Hematopoietic multipotent progenitor cell treated with erythropoietin and hydrocortisone succinate and interleukin-3 and kit ligand, for 4 days (in vitro differentiated cells): ENCODE measurements around the gene INSR.
A peak's percentile ranks its signal among the peaks of the same experiment; 100 is the strongest.
"Not testable (repeated sequence)": the region's sequence is repeated elsewhere in the genome, so short reads cannot be mapped to it uniquely, and the experiment has no call there.

Experiments used
- DNase-seq: peaks from one replicate; pipeline ENCODE4 v3.0.0-alpha.2; 2015

INSR gene

GRCh38 chr19:7257148-7258040, 36.8 kb downstream of the INSR start:
- peak; percentile 43 for DNase-seq

- DNase-seq: no peak
Observed at GRCh38 chr19:7255631-7256030, 38.6 kb downstream of the INSR start.

- no peak for DNase-seq
Observed at GRCh38 chr19:7255119-7255518, 39.1 kb downstream of the INSR start.

- no peak for DNase-seq
Observed at GRCh38 chr19:7254590-7254989, 39.6 kb downstream of the INSR start.

GRCh38 chr19:7252364-7252763, 41.9 kb downstream of the INSR start:
- DNase-seq: no peak

- peak; percentile 71 for DNase-seq
Observed at GRCh38 chr19:7251494-7251893, 42.7 kb downstream of the INSR start.

GRCh38 chr19:7250951-7251350, 43.3 kb downstream of the INSR start:
- DNase-seq: no peak

- DNase-seq: no peak
Observed at GRCh38 chr19:7250057-7250596, 44.1 kb downstream of the INSR start.

GRCh38 chr19:7247155-7247554, 47.1 kb downstream of the INSR start:
- no peak for DNase-seq

GRCh38 chr19:7246601-7247000, 47.6 kb downstream of the INSR start:
- no peak for DNase-seq

- no peak for DNase-seq
Observed at GRCh38 chr19:7242601-7243258, 51.5 kb downstream of the INSR start.

GRCh38 chr19:7238051-7238450, 56.2 kb downstream of the INSR start:
- DNase-seq: no peak

GRCh38 chr19:7236153-7236552, 58.1 kb downstream of the INSR start:
- DNase-seq: no peak

GRCh38 chr19:7230826-7231225, 63.4 kb downstream of the INSR start:
- DNase-seq: no peak

GRCh38 chr19:7229735-7230134, 64.5 kb downstream of the INSR start:
- DNase-seq: no peak

GRCh38 chr19:7228935-7229541, 65.2 kb downstream of the INSR start:
- no peak for DNase-seq

- no peak for DNase-seq
Observed at GRCh38 chr19:7227735-7228134, 66.5 kb downstream of the INSR start.

GRCh38 chr19:7227149-7227548, 67.1 kb downstream of the INSR start:
- DNase-seq: not testable (repeated sequence)

GRCh38 chr19:7226739-7227138, 67.5 kb downstream of the INSR start:
- no peak for DNase-seq

GRCh38 chr19:7225741-7226140, 68.5 kb downstream of the INSR start:
- no peak for DNase-seq

GRCh38 chr19:7224995-7225394, 69.2 kb downstream of the INSR start:
- no peak for DNase-seq

GRCh38 chr19:7224209-7224686, 70.0 kb downstream of the INSR start:
- DNase-seq: no peak

GRCh38 chr19:7223429-7223828, 70.8 kb downstream of the INSR start:
- DNase-seq: no peak

- DNase-seq: no peak
Observed at GRCh38 chr19:7219056-7219455, 75.2 kb downstream of the INSR start.
